ENCODE results near the gene KIR2DL4.

DNA sequence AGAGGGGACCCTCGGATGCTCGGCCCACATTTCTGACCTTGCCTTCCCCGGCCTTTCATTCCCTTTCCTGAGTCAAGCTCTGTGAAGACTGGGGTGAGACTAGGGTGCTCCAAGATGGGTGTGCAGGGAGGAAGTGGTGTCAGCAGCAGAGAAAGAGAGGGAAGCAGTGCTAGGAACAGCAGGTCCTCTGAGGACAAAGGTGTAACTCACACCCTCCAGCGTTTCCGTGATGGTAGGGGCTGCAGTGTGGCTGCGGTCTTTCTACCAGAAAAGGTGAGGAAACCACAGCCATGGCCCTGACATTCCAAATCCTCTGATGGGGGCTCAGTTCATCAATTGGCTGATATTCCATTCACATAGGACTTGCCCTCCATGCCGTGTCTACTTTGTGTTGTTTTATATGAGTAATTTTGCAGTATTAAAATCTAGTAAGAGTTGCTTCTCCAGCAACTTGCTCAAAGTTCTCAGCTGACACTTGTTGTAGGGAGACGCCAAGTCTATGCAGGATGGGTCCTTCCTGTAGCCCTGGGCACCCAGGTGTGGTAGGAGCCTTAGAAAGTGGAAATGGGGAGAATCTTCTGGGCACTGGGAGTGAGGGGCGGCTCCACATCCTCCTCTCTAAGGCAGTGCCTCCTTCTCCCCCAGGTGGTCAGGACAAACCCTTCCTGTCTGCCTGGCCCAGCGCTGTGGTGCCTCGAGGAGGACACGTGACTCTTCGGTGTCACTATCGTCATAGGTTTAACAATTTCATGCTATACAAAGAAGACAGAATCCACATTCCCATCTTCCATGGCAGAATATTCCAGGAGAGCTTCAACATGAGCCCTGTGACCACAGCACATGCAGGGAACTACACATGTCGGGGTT, 14.5 kb downstream of the KIR2DL4 start:
- TF ChIP-seq, protein P1, sequence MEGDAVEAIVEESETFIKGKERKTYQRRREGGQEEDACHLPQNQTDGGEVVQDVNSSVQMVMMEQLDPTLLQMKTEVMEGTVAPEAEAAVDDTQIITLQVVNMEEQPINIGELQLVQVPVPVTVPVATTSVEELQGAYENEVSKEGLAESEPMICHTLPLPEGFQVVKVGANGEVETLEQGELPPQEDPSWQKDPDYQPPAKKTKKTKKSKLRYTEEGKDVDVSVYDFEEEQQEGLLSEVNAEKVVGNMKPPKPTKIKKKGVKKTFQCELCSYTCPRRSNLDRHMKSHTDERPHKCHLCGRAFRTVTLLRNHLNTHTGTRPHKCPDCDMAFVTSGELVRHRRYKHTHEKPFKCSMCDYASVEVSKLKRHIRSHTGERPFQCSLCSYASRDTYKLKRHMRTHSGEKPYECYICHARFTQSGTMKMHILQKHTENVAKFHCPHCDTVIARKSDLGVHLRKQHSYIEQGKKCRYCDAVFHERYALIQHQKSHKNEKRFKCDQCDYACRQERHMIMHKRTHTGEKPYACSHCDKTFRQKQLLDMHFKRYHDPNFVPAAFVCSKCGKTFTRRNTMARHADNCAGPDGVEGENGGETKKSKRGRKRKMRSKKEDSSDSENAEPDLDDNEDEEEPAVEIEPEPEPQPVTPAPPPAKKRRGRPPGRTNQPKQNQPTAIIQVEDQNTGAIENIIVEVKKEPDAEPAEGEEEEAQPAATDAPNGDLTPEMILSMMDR (IDR thresholded peaks at IDR 0.05) = no peak
- no peak for TF ChIP-seq POLR2A (IDR thresholded peaks at IDR 0.05)
